SK-N-SH treated with all-trans-retinoic acid at 6 μM for 48 hours (cell line): ENCODE measurements around the gene RXRA.

Experiments
- ATAC-seq: fragments of 200-7000 bp; cut with Tn5 transposase; 3 replicates; pipeline ENCODE4 v1.9.1; 2020; ENCODE audit warnings: mild to moderate bottlenecking, moderate library complexity
- ARNTL ChIP-seq: fragments of 450-650 bp; formaldehyde crosslinking; IDR thresholded peaks from 2 replicates; pipeline ENCODE4 v1.5.0; 2020; ENCODE audit warnings: low read depth, mild to moderate bottlenecking, moderate library complexity, borderline replicate concordance
- BACH2 ChIP-seq: fragments of 250-450 bp; sonication (Bioruptor Pico); IDR thresholded peaks from 2 replicates; pipeline ENCODE4 v1.9.0; 2021; ENCODE audit warnings: mild to moderate bottlenecking, borderline replicate concordance
- ESRRG ChIP-seq: fragments of 250-450 bp; sonication (Bioruptor Pico); IDR thresholded peaks from 2 replicates; pipeline ENCODE4 v1.6.1; 2021; ENCODE audit warnings: mild to moderate bottlenecking
- GLIS3 ChIP-seq: fragments of 250-450 bp; sonication (Bioruptor Pico); IDR thresholded peaks from 2 replicates; pipeline ENCODE4 v1.5.0; 2020; ENCODE audit warnings: mild to moderate bottlenecking, moderate library complexity
- ISL1 ChIP-seq: fragments of 250-450 bp; sonication (Bioruptor Pico); IDR thresholded peaks from 2 replicates; pipeline ENCODE4 v2.1.2; 2022; ENCODE audit warnings: mild to moderate bottlenecking, moderate library complexity
- PPARA ChIP-seq: fragments of 250-450 bp; sonication (Bioruptor Pico); IDR thresholded peaks from 2 replicates; pipeline ENCODE4 v1.5.0; 2020; ENCODE audit warnings: mild to moderate bottlenecking, borderline replicate concordance
- SNAI2 ChIP-seq: fragments of 250-450 bp; sonication (Bioruptor Pico); IDR thresholded peaks from 2 replicates; pipeline ENCODE4 v1.5.0; 2020; ENCODE audit warnings: mild to moderate bottlenecking, moderate library complexity
- TCF4 ChIP-seq: fragments of 250-450 bp; sonication (Bioruptor Pico); IDR thresholded peaks from 2 replicates; pipeline ENCODE4 v1.8.0; 2021; ENCODE audit warnings: mild to moderate bottlenecking, moderate library complexity, borderline replicate concordance
- TOX ChIP-seq: fragments of 250-450 bp; sonication (Bioruptor Pico); IDR thresholded peaks from 2 replicates; pipeline ENCODE4 v1.8.0; 2021; ENCODE audit warnings: mild to moderate bottlenecking, moderate library complexity, borderline replicate concordance
- ZC3H10 ChIP-seq: fragments of 250-450 bp; sonication (Bioruptor Pico); IDR thresholded peaks from 2 replicates; pipeline ENCODE4 v1.5.1; 2021; ENCODE audit warnings: mild to moderate bottlenecking, moderate library complexity
- ZFP3 ChIP-seq: fragments of 250-450 bp; sonication (Bioruptor Pico); IDR thresholded peaks from 2 replicates; pipeline ENCODE4 v1.5.0; 2020; ENCODE audit warnings: mild to moderate bottlenecking, moderate library complexity
- ZFP30 ChIP-seq: fragments of 450-650 bp; formaldehyde crosslinking; IDR thresholded peaks from 2 replicates; pipeline ENCODE4 v1.5.0; 2022; ENCODE audit warnings: mild to moderate bottlenecking, moderate library complexity
- ZNF565 ChIP-seq: fragments of 450-650 bp; formaldehyde crosslinking; conservative IDR thresholded peaks from 2 replicates; pipeline ENCODE4 v1.5.0; 2020; ENCODE audit warnings: low read depth, mild to moderate bottlenecking, moderate library complexity
- ZNF70 ChIP-seq: fragments of 450-650 bp; formaldehyde crosslinking; IDR thresholded peaks from 2 replicates; pipeline ENCODE4 v1.5.0; 2020; ENCODE audit warnings: mild to moderate bottlenecking, moderate library complexity
- ZNF8 ChIP-seq: fragments of 450-650 bp; formaldehyde crosslinking; IDR thresholded peaks from 2 replicates; pipeline ENCODE4 v1.5.0; 2020; ENCODE audit warnings: mild to moderate bottlenecking, moderate library complexity
- TF ChIP-seq, protein P1 (sequence below): fragments of 250-450 bp; sonication (Bioruptor Pico); IDR thresholded peaks from 2 replicates; pipeline ENCODE4 v1.8.0; 2021; ENCODE audit warnings: low read depth, mild to moderate bottlenecking, moderate library complexity, borderline replicate concordance
- TF ChIP-seq, protein P2 (sequence below): fragments of 250-450 bp; sonication (Bioruptor Pico); IDR thresholded peaks from 2 replicates; pipeline ENCODE4 v1.5.1; 2021; ENCODE audit warnings: mild to moderate bottlenecking, moderate library complexity
- TF ChIP-seq, protein P3 (sequence below): fragments of 250-450 bp; sonication (Bioruptor Pico); IDR thresholded peaks from 2 replicates; pipeline ENCODE4 v1.5.0; 2020; ENCODE audit warnings: mild to moderate bottlenecking, moderate library complexity
- TF ChIP-seq, protein P4 (sequence below): fragments of 250-450 bp; sonication (Bioruptor Pico); IDR thresholded peaks from 2 replicates; pipeline ENCODE4 v1.8.0; 2020; ENCODE audit warnings: mild to moderate bottlenecking, moderate library complexity, borderline replicate concordance

The RXRA gene

GRCh38 chr9:134364391-134365114 is 38.3 kb downstream of the RXRA start:
- TF ChIP-seq, protein P1, sequence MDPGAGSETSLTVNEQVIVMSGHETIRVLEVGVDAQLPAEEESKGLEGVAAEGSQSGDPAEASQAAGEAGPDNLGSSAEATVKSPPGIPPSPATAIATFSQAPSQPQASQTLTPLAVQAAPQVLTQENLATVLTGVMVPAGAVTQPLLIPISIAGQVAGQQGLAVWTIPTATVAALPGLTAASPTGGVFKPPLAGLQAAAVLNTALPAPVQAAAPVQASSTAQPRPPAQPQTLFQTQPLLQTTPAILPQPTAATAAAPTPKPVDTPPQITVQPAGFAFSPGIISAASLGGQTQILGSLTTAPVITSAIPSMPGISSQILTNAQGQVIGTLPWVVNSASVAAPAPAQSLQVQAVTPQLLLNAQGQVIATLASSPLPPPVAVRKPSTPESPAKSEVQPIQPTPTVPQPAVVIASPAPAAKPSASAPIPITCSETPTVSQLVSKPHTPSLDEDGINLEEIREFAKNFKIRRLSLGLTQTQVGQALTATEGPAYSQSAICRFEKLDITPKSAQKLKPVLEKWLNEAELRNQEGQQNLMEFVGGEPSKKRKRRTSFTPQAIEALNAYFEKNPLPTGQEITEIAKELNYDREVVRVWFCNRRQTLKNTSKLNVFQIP, result no peak
- no peak for TF ChIP-seq ZNF70 (CRISPR knock-in tag)
- TF ChIP-seq ZNF8, result no peak
- TF ChIP-seq, protein P2, sequence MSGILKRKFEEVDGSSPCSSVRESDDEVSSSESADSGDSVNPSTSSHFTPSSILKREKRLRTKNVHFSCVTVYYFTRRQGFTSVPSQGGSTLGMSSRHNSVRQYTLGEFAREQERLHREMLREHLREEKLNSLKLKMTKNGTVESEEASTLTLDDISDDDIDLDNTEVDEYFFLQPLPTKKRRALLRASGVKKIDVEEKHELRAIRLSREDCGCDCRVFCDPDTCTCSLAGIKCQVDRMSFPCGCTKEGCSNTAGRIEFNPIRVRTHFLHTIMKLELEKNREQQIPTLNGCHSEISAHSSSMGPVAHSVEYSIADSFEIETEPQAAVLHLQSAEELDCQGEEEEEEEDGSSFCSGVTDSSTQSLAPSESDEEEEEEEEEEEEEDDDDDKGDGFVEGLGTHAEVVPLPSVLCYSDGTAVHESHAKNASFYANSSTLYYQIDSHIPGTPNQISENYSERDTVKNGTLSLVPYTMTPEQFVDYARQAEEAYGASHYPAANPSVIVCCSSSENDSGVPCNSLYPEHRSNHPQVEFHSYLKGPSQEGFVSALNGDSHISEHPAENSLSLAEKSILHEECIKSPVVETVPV (CRISPR knock-in tag), result no peak
- TF ChIP-seq TCF4, result no peak
- TF ChIP-seq ISL1, result no peak
- TF ChIP-seq, protein P3, sequence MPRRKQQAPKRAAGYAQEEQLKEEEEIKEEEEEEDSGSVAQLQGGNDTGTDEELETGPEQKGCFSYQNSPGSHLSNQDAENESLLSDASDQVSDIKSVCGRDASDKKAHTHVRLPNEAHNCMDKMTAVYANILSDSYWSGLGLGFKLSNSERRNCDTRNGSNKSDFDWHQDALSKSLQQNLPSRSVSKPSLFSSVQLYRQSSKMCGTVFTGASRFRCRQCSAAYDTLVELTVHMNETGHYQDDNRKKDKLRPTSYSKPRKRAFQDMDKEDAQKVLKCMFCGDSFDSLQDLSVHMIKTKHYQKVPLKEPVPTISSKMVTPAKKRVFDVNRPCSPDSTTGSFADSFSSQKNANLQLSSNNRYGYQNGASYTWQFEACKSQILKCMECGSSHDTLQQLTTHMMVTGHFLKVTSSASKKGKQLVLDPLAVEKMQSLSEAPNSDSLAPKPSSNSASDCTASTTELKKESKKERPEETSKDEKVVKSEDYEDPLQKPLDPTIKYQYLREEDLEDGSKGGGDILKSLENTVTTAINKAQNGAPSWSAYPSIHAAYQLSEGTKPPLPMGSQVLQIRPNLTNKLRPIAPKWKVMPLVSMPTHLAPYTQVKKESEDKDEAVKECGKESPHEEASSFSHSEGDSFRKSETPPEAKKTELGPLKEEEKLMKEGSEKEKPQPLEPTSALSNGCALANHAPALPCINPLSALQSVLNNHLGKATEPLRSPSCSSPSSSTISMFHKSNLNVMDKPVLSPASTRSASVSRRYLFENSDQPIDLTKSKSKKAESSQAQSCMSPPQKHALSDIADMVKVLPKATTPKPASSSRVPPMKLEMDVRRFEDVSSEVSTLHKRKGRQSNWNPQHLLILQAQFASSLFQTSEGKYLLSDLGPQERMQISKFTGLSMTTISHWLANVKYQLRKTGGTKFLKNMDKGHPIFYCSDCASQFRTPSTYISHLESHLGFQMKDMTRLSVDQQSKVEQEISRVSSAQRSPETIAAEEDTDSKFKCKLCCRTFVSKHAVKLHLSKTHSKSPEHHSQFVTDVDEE (CRISPR knock-in tag), result no peak
- TF ChIP-seq ESRRG (CRISPR knock-in tag), result no peak
- TF ChIP-seq BACH2 (CRISPR knock-in tag), result no peak
- TF ChIP-seq GLIS3, result no peak
- TF ChIP-seq ZC3H10 (CRISPR knock-in tag), result no peak
- no peak for TF ChIP-seq TOX (CRISPR knock-in tag)
- no peak for TF ChIP-seq ZFP30 (CRISPR knock-in tag)
- no peak for TF ChIP-seq SNAI2 (CRISPR knock-in tag)
- TF ChIP-seq PPARA (CRISPR knock-in tag), result no peak
- no peak for TF ChIP-seq ZFP3 (CRISPR knock-in tag)
- ATAC-seq, result no peak

DNA sequence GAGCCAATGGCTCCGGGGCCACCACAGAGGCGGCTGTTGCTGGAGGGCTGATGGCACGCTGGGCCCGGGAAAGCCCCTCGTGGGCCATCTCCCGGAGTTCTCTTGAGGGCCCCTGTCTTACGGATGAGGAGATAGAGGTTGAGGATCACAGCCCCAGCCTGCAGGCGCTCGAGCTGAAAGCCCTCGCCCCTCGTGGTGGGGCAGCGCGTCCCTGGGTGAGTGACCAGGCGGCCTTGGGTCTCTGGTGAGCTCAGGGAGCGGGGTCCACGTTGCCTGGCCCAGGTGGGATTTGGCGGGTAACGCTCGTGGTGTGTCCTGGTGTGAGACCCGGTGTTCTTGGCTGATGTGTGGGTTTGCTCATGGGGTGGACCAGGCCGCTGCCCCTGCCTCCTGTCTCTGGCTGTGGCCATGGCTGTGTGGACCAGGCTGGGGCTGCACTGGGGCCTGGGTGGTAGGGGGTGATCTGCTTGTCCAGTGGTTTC is 38.9 kb downstream of the RXRA start:
- ATAC-seq, result no peak
- TF ChIP-seq BACH2 (CRISPR knock-in tag) (no peak), ZFP30 (CRISPR knock-in tag) (no peak), ZNF565 (no peak), ARNTL (no peak), GLIS3 (no peak)
- TF ChIP-seq, protein P4, sequence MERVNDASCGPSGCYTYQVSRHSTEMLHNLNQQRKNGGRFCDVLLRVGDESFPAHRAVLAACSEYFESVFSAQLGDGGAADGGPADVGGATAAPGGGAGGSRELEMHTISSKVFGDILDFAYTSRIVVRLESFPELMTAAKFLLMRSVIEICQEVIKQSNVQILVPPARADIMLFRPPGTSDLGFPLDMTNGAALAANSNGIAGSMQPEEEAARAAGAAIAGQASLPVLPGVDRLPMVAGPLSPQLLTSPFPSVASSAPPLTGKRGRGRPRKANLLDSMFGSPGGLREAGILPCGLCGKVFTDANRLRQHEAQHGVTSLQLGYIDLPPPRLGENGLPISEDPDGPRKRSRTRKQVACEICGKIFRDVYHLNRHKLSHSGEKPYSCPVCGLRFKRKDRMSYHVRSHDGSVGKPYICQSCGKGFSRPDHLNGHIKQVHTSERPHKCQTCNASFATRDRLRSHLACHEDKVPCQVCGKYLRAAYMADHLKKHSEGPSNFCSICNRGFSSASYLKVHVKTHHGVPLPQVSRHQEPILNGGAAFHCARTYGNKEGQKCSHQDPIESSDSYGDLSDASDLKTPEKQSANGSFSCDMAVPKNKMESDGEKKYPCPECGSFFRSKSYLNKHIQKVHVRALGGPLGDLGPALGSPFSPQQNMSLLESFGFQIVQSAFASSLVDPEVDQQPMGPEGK (CRISPR knock-in tag), result no peak

DNA sequence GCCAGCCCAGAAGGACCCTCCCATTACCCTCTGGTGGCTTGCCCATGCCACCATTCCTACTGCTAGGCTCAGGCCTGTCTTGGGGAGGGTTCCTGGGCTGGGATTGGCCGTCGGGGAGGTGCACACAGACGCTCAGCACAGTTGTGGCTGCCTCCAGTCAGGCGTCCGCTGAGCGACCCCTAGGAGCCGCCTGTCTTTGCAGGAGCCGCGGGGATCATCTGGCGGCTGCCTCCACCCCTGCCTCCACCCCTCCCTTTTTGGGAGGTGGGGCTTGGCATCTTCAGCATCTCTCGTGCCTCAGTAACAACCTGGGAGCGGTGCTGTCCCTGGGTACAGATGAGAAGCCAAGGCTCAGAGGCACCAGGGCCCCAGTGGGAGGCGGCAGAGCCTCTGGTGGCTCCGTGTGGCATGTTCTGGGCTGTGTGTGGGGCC is 39.6 kb downstream of the RXRA start:
- peak; percentile 73 for ATAC-seq
- no peak for TF ChIP-seq SNAI2 (CRISPR knock-in tag)
- TF ChIP-seq GLIS3, result no peak
- TF ChIP-seq ZFP30 (CRISPR knock-in tag), result no peak
- TF ChIP-seq ZFP3 (CRISPR knock-in tag), result no peak
- TF ChIP-seq TCF4, result no peak
- TF ChIP-seq ZC3H10 (CRISPR knock-in tag), result no peak
- no peak for TF ChIP-seq PPARA (CRISPR knock-in tag)
- no peak for TF ChIP-seq ZNF8
- TF ChIP-seq, protein P1, result no peak
- TF ChIP-seq ZNF70 (CRISPR knock-in tag), result no peak
- no peak for TF ChIP-seq TOX (CRISPR knock-in tag)
